Spleen (tissue), 13 donors: ENCODE measurements around the gene SH3D19. TPM values are rescaled to one million over a fixed set of nuclear protein-coding genes. Genes with fewer than 3 reads are reported as not detected.

ENCODE experiments used
- DNase-seq: peaks from one replicate; pipeline ENCODE4 v3.0.0-alpha.2; 2020
- H3K27ac ChIP-seq, 8 donors: fragments of 200-600 bp; sonication (generic) in 7 of 8; 1 replicate in 4 of 8; 2 replicates in 4 of 8; pipeline versions ENCODE4 v1.5.0 to v1.8.0; 2016 to 2021; ENCODE audit warnings: inconsistent platforms in 4 of 8, mild to moderate bottlenecking in 4 of 8, moderate library complexity in 1 of 8
- H3K27me3 ChIP-seq, 7 donors: fragments of 200-600 bp; sonication (generic) in 6 of 7; replicated peaks in 1 of 7; 1 replicate in 4 of 7; 2 replicates in 3 of 7; pipeline versions ENCODE4 v1.5.0 to v1.8.0; 2016 to 2021; ENCODE audit warnings: inconsistent platforms in 3 of 7, mild to moderate bottlenecking in 1 of 7
- H3K36me3 ChIP-seq, 6 donors: fragments of 200-600 bp; sonication (generic) in 5 of 6; 1 replicate in 4 of 6; 2 replicates in 2 of 6; pipeline versions ENCODE4 v1.5.0 to v1.8.0; 2016 to 2021; ENCODE audit warnings: inconsistent platforms in 2 of 6
- H3K4me1 ChIP-seq, 6 donors: fragments of 200-600 bp; sonication (generic) in 5 of 6; 1 replicate in 3 of 6; 2 replicates in 3 of 6; pipeline versions ENCODE4 v1.5.0 to v1.8.0; 2016 to 2021; ENCODE audit warnings: inconsistent platforms in 3 of 6
- H3K4me3 ChIP-seq, 8 donors: fragments of 200-600 bp; sonication (generic) in 7 of 8; 1 replicate in 4 of 8; 2 replicates in 4 of 8; pipeline versions ENCODE4 v1.5.0 to v1.8.0; 2016 to 2021; ENCODE audit warnings: inconsistent platforms in 4 of 8, mild to moderate bottlenecking in 4 of 8, moderate library complexity in 2 of 8
- H3K9me3 ChIP-seq, 8 donors: fragments of 200-600 bp; sonication (generic) in 7 of 8; 1 replicate in 4 of 8; 2 replicates in 4 of 8; pipeline versions ENCODE4 v1.5.0 to v1.8.0; 2016 to 2021; ENCODE audit warnings: inconsistent platforms in 4 of 8
- POLR2A ChIP-seq, 3 donors: fragments of 450-650 bp; IDR thresholded peaks; one replicate each; pipeline ENCODE4 v1.5.1; 2017; ENCODE audit warnings: antibody characterized with exemption in 3 of 3, mild to moderate bottlenecking in 1 of 3
- POLR2AphosphoS5 ChIP-seq, 3 donors: sonication (generic); formaldehyde crosslinking; IDR thresholded peaks; one replicate each; pipeline ENCODE4 v1.5.1; 2017; ENCODE audit warnings: antibody characterized with exemption in 3 of 3
- WGBS, 5 donors: extraction: QIAGEN DNeasy Blood & Tissue Kit in 3 of 5; methylation state at CpG; one replicate each; pipeline versions ENCODE4 v1.1.5 to v1.1.7; 2013 to 2018; 5-methylcytosine and 5-hydroxymethylcytosine counted together
- intact Hi-C: fragments of 100-400 bp; cut with DNase I; formaldehyde crosslinking; loops from one replicate; pipeline ENCODE4 v1.15.0; 2023; ENCODE audit warnings: low total_unique reads
- long read RNA-seq, 2 donors: transcript quantifications; one replicate each; lab custom pipeline, GENCODE V29; 2026
- polyA plus RNA-seq, 3 donors: library from polyadenylated mRNA; stranded (reverse); fragments of 200-250 nt; gene quantifications; one replicate each; pipeline ENCODE4 v1.2.1, GENCODE V29; 2013
- total RNA-seq, 7 donors: library from RNA; depleted of rRNA in 3 of 7; stranded (reverse); fragments of >200 nt in 3 of 7; fragmentation: NEBNext Ultra II Directional in 4 of 7; extraction: Animal tissue kit (Norgen Biotek cat#: 25700) in 4 of 7; gene quantifications; one replicate each; pipeline versions ENCODE4 v1.1.0 to v1.2.1, GENCODE V29; 2016 to 2021
- TF ChIP-seq, protein P1 (sequence below), 11 experiments: fragments of 200-600 bp in 7 of 11; fragments of 450-650 bp in 4 of 11; sonication (generic) in 4 of 11; IDR thresholded peaks in 8 of 11; conservative IDR thresholded peaks in 3 of 11; 1 replicate in 7 of 11; 2 replicates in 4 of 11; pipeline versions ENCODE4 v1.4.0 to v1.8.0; 2016 to 2021; ENCODE audit warnings: antibody characterized with exemption in 11 of 11, inconsistent platforms in 4 of 11, mild to moderate bottlenecking in 1 of 11
- donor health status: healthy with polysubstance abuse.
- donor health status: DM: no; HTN: no; CAD: no; lungs with moderate emphysema.
- donor health status: DM: no; HTN: no; CAD: no.
- donor health status: Bipolar disorder and iron deficiency.
- donor health status: healthy.
- donor health status: DM: no; HTN: no; CAD: no.
- donor health status: DM: yes; HTN: yes; CAD: no.

The SH3D19 gene, protein sequence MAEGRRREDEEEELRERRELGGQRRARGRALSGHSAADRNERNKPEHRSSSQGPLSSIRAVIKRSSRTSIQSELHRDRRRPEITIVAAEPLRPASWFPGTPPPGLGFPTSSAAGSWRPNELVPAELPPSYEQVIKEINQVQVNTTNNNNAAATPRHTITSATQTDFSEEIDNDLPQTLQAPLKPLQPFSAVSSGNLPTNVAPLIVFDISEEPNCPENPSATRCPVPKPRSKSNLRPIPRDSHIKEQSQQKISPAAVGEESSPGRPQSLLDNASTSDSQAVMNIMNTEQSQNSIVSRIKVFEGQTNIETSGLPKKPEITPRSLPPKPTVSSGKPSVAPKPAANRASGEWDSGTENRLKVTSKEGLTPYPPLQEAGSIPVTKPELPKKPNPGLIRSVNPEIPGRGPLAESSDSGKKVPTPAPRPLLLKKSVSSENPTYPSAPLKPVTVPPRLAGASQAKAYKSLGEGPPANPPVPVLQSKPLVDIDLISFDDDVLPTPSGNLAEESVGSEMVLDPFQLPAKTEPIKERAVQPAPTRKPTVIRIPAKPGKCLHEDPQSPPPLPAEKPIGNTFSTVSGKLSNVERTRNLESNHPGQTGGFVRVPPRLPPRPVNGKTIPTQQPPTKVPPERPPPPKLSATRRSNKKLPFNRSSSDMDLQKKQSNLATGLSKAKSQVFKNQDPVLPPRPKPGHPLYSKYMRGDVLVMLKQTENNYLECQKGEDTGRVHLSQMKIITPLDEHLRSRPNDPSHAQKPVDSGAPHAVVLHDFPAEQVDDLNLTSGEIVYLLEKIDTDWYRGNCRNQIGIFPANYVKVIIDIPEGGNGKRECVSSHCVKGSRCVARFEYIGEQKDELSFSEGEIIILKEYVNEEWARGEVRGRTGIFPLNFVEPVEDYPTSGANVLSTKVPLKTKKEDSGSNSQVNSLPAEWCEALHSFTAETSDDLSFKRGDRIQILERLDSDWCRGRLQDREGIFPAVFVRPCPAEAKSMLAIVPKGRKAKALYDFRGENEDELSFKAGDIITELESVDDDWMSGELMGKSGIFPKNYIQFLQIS
- 10 to 100 TPM; 12.3 to 33.3 (median 17.4) TPM for total RNA-seq
- 1 to 10 TPM; 3.0 to 3.8 (median 3.5) TPM for polyA plus RNA-seq
- long read RNA-seq, donor 1, result 0 reads
- long read RNA-seq, donor 2, full-length matches to known transcripts, result 1 of 6 reads
- long read RNA-seq, donor 2, partial matches to known transcripts, result 5 of 6 reads
- long read RNA-seq, donor 2, other reads (novel, unspliced or antisense), result 0 of 6 reads

DNA sequence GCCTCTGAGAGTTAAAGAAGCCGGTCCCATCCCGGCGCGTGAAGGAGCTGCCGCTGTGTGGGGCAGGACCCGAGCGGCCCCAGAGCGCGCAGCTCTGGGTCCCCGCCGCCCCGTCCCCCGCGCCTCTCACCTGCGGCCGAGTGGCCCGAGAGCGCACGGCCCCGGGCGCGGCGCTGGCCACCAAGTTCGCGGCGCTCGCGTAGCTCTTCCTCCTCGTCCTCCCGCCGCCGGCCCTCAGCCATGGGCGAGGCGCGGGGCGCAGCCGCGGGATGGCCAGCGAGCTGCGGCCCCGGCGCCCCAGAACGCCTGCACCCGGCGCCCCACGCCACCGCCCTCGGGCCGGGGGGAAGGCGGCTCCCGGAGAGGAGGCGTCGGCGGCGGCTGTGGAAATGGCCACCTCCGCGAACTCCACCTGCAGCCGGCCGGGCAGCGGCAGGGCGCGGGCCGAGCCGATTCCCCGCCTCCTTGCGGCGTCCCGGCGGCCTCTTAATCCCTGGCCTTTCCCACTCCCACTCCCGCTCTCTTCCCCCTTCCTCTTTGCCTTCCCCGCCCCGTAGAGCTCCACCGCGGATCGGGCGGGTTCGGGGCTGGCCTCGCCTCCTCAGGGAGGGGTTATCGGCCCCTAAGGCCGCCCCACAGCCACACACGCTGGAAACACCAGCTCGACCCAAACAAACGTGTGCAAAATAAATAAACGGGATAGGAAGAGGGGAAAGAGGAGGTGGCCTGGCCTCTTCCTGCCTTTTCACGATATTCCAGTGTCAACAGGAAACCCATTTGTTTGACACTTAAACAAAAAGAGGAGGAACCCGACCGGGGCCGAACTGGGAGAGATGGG is at the start of gene SH3D19:
SH3D19 (minus strand) TSS at position 495 of the 838 bp plus-strand sequence; CDS start at position 242, 253 bp downstream.
- 1 to 5% (median 3%) methylated on average over 47 to 88 of the region's 88 CpGs for WGBS, 5 donors

DNA sequence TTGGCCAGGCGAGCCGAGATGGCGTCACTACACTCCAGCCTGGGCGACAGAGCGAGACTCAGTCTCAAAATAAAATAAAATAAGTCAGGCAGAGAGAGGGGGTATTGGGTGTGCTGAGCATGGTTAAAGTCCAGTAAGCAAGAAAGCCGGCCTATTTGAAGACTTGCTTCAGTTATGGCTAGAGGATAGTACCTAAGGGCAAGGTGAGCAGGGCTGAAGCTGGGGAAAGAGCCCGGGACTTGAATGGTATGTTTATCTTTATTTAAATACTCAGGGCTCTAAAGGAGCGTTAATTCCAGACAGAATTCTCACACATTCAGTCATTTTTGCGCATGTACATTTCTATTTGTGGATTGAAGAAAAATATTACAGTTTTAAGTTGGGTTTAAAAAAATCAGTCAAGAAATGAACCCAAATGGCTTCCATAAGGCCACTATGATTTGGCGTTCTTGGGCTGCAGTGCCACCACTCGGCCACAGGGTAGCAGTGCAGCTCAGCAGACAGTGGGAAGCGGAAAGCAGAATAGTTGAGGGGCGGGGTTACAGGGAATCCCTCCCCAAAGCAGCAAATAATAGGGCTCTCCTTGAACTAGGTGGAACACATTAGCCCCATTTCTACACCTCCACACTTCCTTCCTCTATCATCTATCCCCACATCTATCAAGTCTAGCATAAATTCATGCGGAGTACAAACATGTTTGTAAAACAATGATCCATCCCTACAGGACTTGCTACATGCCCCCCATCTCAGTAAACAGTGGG is 37.2 kb upstream of the SH3D19 start:
- WGBS, 5 donors, result 26 to 52% (median 46%) methylated on average over 9 to 14 of the region's 14 CpGs
- H3K9me3 ChIP-seq, result no peaks in the 10 kb centered on the region
- H3K36me3 ChIP-seq, result no peaks in the 10 kb centered on the region
- DNase-seq, result peak; percentile 87
- no peaks in the 10 kb centered on the region for H3K4me1 ChIP-seq
- no peak for TF ChIP-seq POLR2A (IDR thresholded peaks at IDR 0.05)
- TF ChIP-seq, protein P1, sequence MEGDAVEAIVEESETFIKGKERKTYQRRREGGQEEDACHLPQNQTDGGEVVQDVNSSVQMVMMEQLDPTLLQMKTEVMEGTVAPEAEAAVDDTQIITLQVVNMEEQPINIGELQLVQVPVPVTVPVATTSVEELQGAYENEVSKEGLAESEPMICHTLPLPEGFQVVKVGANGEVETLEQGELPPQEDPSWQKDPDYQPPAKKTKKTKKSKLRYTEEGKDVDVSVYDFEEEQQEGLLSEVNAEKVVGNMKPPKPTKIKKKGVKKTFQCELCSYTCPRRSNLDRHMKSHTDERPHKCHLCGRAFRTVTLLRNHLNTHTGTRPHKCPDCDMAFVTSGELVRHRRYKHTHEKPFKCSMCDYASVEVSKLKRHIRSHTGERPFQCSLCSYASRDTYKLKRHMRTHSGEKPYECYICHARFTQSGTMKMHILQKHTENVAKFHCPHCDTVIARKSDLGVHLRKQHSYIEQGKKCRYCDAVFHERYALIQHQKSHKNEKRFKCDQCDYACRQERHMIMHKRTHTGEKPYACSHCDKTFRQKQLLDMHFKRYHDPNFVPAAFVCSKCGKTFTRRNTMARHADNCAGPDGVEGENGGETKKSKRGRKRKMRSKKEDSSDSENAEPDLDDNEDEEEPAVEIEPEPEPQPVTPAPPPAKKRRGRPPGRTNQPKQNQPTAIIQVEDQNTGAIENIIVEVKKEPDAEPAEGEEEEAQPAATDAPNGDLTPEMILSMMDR (IDR thresholded peaks at IDR 0.05 in 8 of 11, conservative IDR thresholded peaks at IDR 0.05 in 3 of 11), result peak; percentile 77 to 94 (median 90)
- TF ChIP-seq POLR2AphosphoS5 (IDR thresholded peaks at IDR 0.05), result peak in 1 of 3 donors; percentile 39
- H3K4me3 ChIP-seq, result no peak overlapping the region
- intact Hi-C loops, result loop anchor here (5.0 to 10.0 kb wide), 2 partner anchors 245 to 252 kb away; no protein-coding TSS in a partner anchor
- no peak overlapping the region for H3K27ac ChIP-seq
- no peaks in the 10 kb centered on the region for H3K27me3 ChIP-seq

More for the DNA sequence above, at the start of gene SH3D19:
- H3K4me3 ChIP-seq, result peak within 1 kb of the TSS; percentile 14 to 74 (median 52)
- peaks cover 0 to 27% (median 10%) of the 10 kb centered on the region in 6 donors for H3K4me1 ChIP-seq
- no peaks in the 10 kb centered on the region for H3K36me3 ChIP-seq
- TF ChIP-seq POLR2AphosphoS5 (IDR thresholded peaks at IDR 0.05) (peak; percentile 50 to 85 (median 79)), POLR2A (IDR thresholded peaks at IDR 0.05) (no peak)
- intact Hi-C loops, result no loop called here
- DNase-seq, result peak; percentile 80
- no peaks in the 10 kb centered on the region for H3K9me3 ChIP-seq
- H3K27ac ChIP-seq, result peak within 1 kb of the TSS; percentile 27 to 87 (median 79)
- H3K27me3 ChIP-seq, result peaks cover 0 to 47% (median 13%) of the 10 kb centered on the region in 7 donors

DNA sequence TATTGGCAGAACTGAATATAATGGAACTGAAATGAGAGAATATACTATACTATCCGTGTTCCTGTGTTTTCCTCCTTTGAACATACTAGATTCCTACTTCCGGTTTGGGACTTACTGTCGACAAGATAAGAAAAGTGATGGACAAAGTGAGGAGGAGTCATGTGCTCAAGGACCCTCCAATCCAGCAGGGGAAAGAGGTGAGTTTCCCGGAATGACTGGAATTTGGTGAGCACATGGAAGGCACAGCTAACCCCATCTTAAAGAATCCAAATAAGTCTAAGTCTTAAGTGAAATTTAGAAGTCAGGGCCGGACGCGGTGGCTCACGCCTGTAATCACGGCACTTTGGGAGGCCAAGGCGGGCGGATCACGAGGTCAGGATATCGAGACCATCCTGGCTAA is 36.6 kb upstream of the SH3D19 start:
- 87 to 95% (median 89%) methylated on average over 12 to 13 of the region's 13 CpGs for WGBS, 5 donors
- intact Hi-C loops, result loop anchor here (5.0 to 10.0 kb wide), 2 partner anchors 245 to 253 kb away; no protein-coding TSS in a partner anchor

More for the DNA sequence above, 36.6 kb upstream of the SH3D19 start:
- Histone ChIP-seq H3K9me3 (no peaks in the 10 kb centered on the region), H3K4me1 (no peaks in the 10 kb centered on the region), H3K4me3 (no peak overlapping the region), H3K36me3 (no peaks in the 10 kb centered on the region), H3K27me3 (peaks cover 0 to 1% (median 0%) of the 10 kb centered on the region in 7 donors), H3K27ac (no peak overlapping the region)
- DNase-seq, result no peak
- no peak for TF ChIP-seq POLR2AphosphoS5 (IDR thresholded peaks at IDR 0.05)
- TF ChIP-seq, protein P1 (IDR thresholded peaks at IDR 0.05 in 8 of 11, conservative IDR thresholded peaks at IDR 0.05 in 3 of 11), result no peak
- no peak for TF ChIP-seq POLR2A (IDR thresholded peaks at IDR 0.05)
